Neuronal stem cell (in vitro differentiated cells): ENCODE results near the gene NR3C2.

ENCODE experiments used
- DNase-seq: peaks from one replicate; pipeline ENCODE4 v3.0.0-alpha.2; 2013; ENCODE audit warnings: low spot score
- H2AFZ ChIP-seq: one replicate; pipeline ENCODE4 v1.6.1; 2013; ENCODE audit warnings: mild to moderate bottlenecking, low read length, inconsistent platforms
- H2AK5ac ChIP-seq: 2 replicates; pipeline ENCODE4 v1.6.1; 2013; ENCODE audit warnings: low read depth, mild to moderate bottlenecking, inconsistent platforms, low read length, moderate library complexity, mixed read lengths
- H2BK120ac ChIP-seq: 2 replicates; pipeline ENCODE4 v1.6.1; 2013; ENCODE audit warnings: low read depth, mild to moderate bottlenecking, inconsistent platforms, low read length, moderate library complexity, mixed read lengths
- H2BK12ac ChIP-seq: one replicate; pipeline ENCODE4 v1.6.1; 2013; ENCODE audit warnings: low read length, inconsistent platforms
- H2BK15ac ChIP-seq: 2 replicates; pipeline ENCODE4 v1.6.1; 2013; ENCODE audit warnings: mild to moderate bottlenecking, low read length, inconsistent platforms, mixed read lengths
- H2BK5ac ChIP-seq: one replicate; pipeline ENCODE4 v1.6.1; 2013; ENCODE audit warnings: inconsistent platforms, mild to moderate bottlenecking, low read length, moderate library complexity
- H3K14ac ChIP-seq: one replicate; pipeline ENCODE4 v1.6.1; 2013; ENCODE audit warnings: low read length, inconsistent platforms
- H3K18ac ChIP-seq: 2 replicates; pipeline ENCODE4 v1.6.1; 2013; ENCODE audit warnings: low read length, inconsistent platforms
- H3K23ac ChIP-seq: 2 replicates; pipeline ENCODE4 v1.6.1; 2013; ENCODE audit warnings: low read depth, mild to moderate bottlenecking, mixed read lengths, low read length, inconsistent platforms; ENCODE audit not compliant: poor library complexity
- H3K27ac ChIP-seq: replicated peaks from 3 replicates; pipeline ENCODE4 v1.5.1; 2013; ENCODE audit warnings: low read length, inconsistent platforms
- H3K27me3 ChIP-seq, 3 experiments: 2 replicates each; pipeline ENCODE4 v1.6.1; 2013; ENCODE audit warnings: low read length in 3 of 3, mild to moderate bottlenecking in 2 of 3, inconsistent platforms in 1 of 3, low read depth in 1 of 3, mixed read lengths in 1 of 3, moderate library complexity in 1 of 3; ENCODE audit not compliant: control insufficient read depth in 3 of 3, insufficient read depth in 3 of 3
- H3K36me3 ChIP-seq, 2 donors: replicated peaks in 1 of 2; 2 replicates each; pipeline ENCODE4 v1.6.1; 2013; ENCODE audit warnings: low read length in 2 of 2; ENCODE audit not compliant: control insufficient read depth in 2 of 2, insufficient read depth in 2 of 2
- H3K4ac ChIP-seq: 2 replicates; pipeline ENCODE4 v1.6.1; 2013; ENCODE audit warnings: inconsistent platforms, mild to moderate bottlenecking, low read length, moderate library complexity
- H3K4me1 ChIP-seq, 2 donors: 1 replicate in 1 of 2; 2 replicates in 1 of 2; pipeline ENCODE4 v1.6.1; 2013; ENCODE audit warnings: low read length in 2 of 2, low read depth in 1 of 2; ENCODE audit not compliant: control insufficient read depth in 2 of 2, insufficient read depth in 1 of 2
- H3K4me2 ChIP-seq: one replicate; pipeline ENCODE4 v1.6.1; 2013; ENCODE audit warnings: mild to moderate bottlenecking, low read length, inconsistent platforms; ENCODE audit not compliant: insufficient read depth, poor library complexity, severe bottlenecking
- H3K4me3 ChIP-seq, 2 donors: 2 replicates each; pipeline ENCODE4 v1.5.1; 2013; ENCODE audit warnings: low read length in 2 of 2, mild to moderate bottlenecking in 2 of 2, inconsistent platforms in 1 of 2, moderate library complexity in 1 of 2
- H3K79me1 ChIP-seq: one replicate; pipeline ENCODE4 v1.6.1; 2013; ENCODE audit warnings: low read depth, mild to moderate bottlenecking, inconsistent platforms, low read length, moderate library complexity
- H3K9ac ChIP-seq: one replicate; pipeline ENCODE4 v1.6.1; 2013; ENCODE audit warnings: mild to moderate bottlenecking, low read depth, low read length, inconsistent platforms; ENCODE audit not compliant: poor library complexity
- H3K9me3 ChIP-seq, 2 donors: replicated peaks in 1 of 2; 2 replicates each; pipeline versions ENCODE3 to v1.6.1; 2013; ENCODE audit warnings: low read length in 2 of 2, mild to moderate bottlenecking in 2 of 2, inconsistent platforms in 1 of 2, low read depth in 1 of 2, mixed read lengths in 1 of 2, moderate library complexity in 1 of 2; ENCODE audit not compliant: control insufficient read depth in 2 of 2, insufficient read depth in 1 of 2
- H4K8ac ChIP-seq: one replicate; pipeline ENCODE4 v1.6.1; 2013; ENCODE audit warnings: low read depth, mild to moderate bottlenecking, inconsistent platforms, low read length, moderate library complexity
- H4K91ac ChIP-seq: one replicate; pipeline ENCODE4 v1.6.1; 2013; ENCODE audit warnings: low read length, low read depth, mild to moderate bottlenecking, inconsistent platforms; ENCODE audit not compliant: poor library complexity
- WGBS, 2 donors: extraction: QIAGEN DNeasy Blood & Tissue Kit; methylation state at CpG; one replicate each; pipeline ENCODE4 v1.1.7; 2013; ENCODE audit warnings: missing lambda C conversion rate in 2 of 2, mixed read lengths in 1 of 2; ENCODE audit not compliant: insufficient read length in 2 of 2, insufficient replicate concordance in 1 of 2; ENCODE audit errors: extremely low coverage in 2 of 2; 5-methylcytosine and 5-hydroxymethylcytosine counted together

Gene NR3C2

GRCh38 chr4:148271166-148271565 lies 171.0 kb downstream of the NR3C2 start:
- Histone ChIP-seq H3K14ac (no peak overlapping the region), H2AK5ac (no peak overlapping the region), H3K9me3 (no peaks in the 10 kb centered on the region), H2BK5ac (no peak overlapping the region), H4K91ac (no peak overlapping the region), H2BK120ac (no peak overlapping the region), H3K4me3 (no peak overlapping the region), H3K27me3 (no peaks in the 10 kb centered on the region), H3K23ac (no peak overlapping the region), H3K9ac (no peak overlapping the region), H2BK12ac (no peak overlapping the region), H3K4ac (no peak overlapping the region), H3K4me1 (no peaks in the 10 kb centered on the region), H3K4me2 (no peak overlapping the region), H3K18ac (no peak overlapping the region), H2BK15ac (no peak overlapping the region), H3K79me1 (no peaks in the 10 kb centered on the region), H3K27ac (no peak overlapping the region), H4K8ac (no peak overlapping the region), H3K36me3 (no peaks in the 10 kb centered on the region), H2AFZ (no peak overlapping the region)
- WGBS, 2 donors = no CpG with 5 or more reads among the region's 3 CpGs
- no peak for DNase-seq

- no peak overlapping the region for H2BK5ac ChIP-seq
- no peaks in the 10 kb centered on the region for H3K79me1 ChIP-seq
- H3K4me3 ChIP-seq = no peak overlapping the region
- no peak overlapping the region for H3K18ac ChIP-seq
- H3K23ac ChIP-seq = no peak overlapping the region
- DNase-seq = no peak
- H3K4me1 ChIP-seq = no peaks in the 10 kb centered on the region
- H2BK120ac ChIP-seq = no peak overlapping the region
- no peaks in the 10 kb centered on the region for H3K9me3 ChIP-seq
- no peak overlapping the region for H2BK15ac ChIP-seq
- H2AK5ac ChIP-seq = no peak overlapping the region
- no peak overlapping the region for H4K91ac ChIP-seq
- no peak overlapping the region for H3K27ac ChIP-seq
- no CpG with 5 or more reads among the region's 1 CpG for WGBS, 2 donors
- no peak overlapping the region for H3K9ac ChIP-seq
- no peak overlapping the region for H2AFZ ChIP-seq
- H4K8ac ChIP-seq = no peak overlapping the region
- no peak overlapping the region for H3K4me2 ChIP-seq
- H2BK12ac ChIP-seq = no peak overlapping the region
- H3K36me3 ChIP-seq = no peaks in the 10 kb centered on the region
- H3K27me3 ChIP-seq = no peaks in the 10 kb centered on the region
- no peak overlapping the region for H3K14ac ChIP-seq
- no peak overlapping the region for H3K4ac ChIP-seq
Observed at GRCh38 chr4:148270630-148271029, 171.6 kb downstream of the NR3C2 start.

- Histone ChIP-seq H3K4me1 (no peaks in the 10 kb centered on the region), H2AK5ac (no peak overlapping the region), H3K23ac (no peak overlapping the region), H3K14ac (no peak overlapping the region), H3K9me3 (no peaks in the 10 kb centered on the region), H2AFZ (no peak overlapping the region), H3K9ac (no peak overlapping the region), H3K36me3 (no peaks in the 10 kb centered on the region), H4K8ac (no peak overlapping the region), H2BK12ac (no peak overlapping the region), H2BK120ac (no peak overlapping the region), H2BK5ac (no peak overlapping the region), H3K18ac (no peak overlapping the region), H3K4me2 (no peak overlapping the region), H3K4ac (no peak overlapping the region), H2BK15ac (no peak overlapping the region), H4K91ac (no peak overlapping the region), H3K27ac (no peak overlapping the region), H3K27me3 (no peaks in the 10 kb centered on the region), H3K4me3 (no peak overlapping the region), H3K79me1 (no peaks in the 10 kb centered on the region)
- no CpG with 5 or more reads among the region's 3 CpGs for WGBS, 2 donors
- DNase-seq = no peak
Observed at GRCh38 chr4:148268835-148269234, 173.4 kb downstream of the NR3C2 start.

- H4K8ac ChIP-seq = no peak overlapping the region
- WGBS, 2 donors = no CpG with 5 or more reads among the region's 2 CpGs
- H3K4ac ChIP-seq = no peak overlapping the region
Observed at GRCh38 chr4:148266921-148267320, 175.3 kb downstream of the NR3C2 start.

More at GRCh38 chr4:148266921-148267320, 175.3 kb downstream of the NR3C2 start:
- Histone ChIP-seq H2BK120ac (no peak overlapping the region), H2BK15ac (no peak overlapping the region), H3K4me1 (no peaks in the 10 kb centered on the region), H2BK5ac (no peak overlapping the region), H3K4me2 (no peak overlapping the region), H3K4me3 (no peak overlapping the region), H4K91ac (no peak overlapping the region), H3K18ac (no peak overlapping the region), H3K9me3 (no peaks in the 10 kb centered on the region), H3K36me3 (no peaks in the 10 kb centered on the region), H2BK12ac (no peak overlapping the region), H3K23ac (no peak overlapping the region), H3K79me1 (no peaks in the 10 kb centered on the region), H3K14ac (no peak overlapping the region), H3K27ac (no peak overlapping the region), H3K9ac (no peak overlapping the region), H2AFZ (no peak overlapping the region), H2AK5ac (no peak overlapping the region), H3K27me3 (no peaks in the 10 kb centered on the region)
- DNase-seq = no peak
